Measurements from ENCODE around the gene PPP1R9A.

The PPP1R9A gene

DNA sequence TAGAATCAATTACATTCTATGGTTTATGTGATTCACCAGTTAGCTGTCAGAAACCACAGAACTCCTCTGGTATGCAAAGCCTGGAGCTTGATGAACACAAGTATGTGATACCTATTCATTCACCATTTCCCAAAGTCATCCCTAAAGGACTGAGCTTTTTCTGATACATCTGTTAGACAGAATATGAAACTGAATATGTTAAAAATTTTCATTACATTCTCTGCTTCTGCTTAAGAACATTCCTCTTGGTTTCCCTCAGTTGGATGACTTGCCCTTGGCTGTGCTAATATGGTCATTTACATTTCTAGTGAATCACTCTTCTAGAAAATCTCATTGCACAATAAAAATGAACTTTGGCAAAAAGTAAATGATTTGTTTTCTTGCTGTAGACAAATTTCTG is 427.7 kb downstream of the PPP1R9A start:
- TF ChIP-seq, protein P1, sequence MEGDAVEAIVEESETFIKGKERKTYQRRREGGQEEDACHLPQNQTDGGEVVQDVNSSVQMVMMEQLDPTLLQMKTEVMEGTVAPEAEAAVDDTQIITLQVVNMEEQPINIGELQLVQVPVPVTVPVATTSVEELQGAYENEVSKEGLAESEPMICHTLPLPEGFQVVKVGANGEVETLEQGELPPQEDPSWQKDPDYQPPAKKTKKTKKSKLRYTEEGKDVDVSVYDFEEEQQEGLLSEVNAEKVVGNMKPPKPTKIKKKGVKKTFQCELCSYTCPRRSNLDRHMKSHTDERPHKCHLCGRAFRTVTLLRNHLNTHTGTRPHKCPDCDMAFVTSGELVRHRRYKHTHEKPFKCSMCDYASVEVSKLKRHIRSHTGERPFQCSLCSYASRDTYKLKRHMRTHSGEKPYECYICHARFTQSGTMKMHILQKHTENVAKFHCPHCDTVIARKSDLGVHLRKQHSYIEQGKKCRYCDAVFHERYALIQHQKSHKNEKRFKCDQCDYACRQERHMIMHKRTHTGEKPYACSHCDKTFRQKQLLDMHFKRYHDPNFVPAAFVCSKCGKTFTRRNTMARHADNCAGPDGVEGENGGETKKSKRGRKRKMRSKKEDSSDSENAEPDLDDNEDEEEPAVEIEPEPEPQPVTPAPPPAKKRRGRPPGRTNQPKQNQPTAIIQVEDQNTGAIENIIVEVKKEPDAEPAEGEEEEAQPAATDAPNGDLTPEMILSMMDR (IDR thresholded peaks at IDR 0.05), result no peak

- TF ChIP-seq, protein P1 (IDR thresholded peaks at IDR 0.05), result no peak
These were observed 431.4 kb downstream of the PPP1R9A start for GRCh38 chr7:95338832-95339231.

- TF ChIP-seq, protein P1 (IDR thresholded peaks at IDR 0.05), result no peak
These were observed 433.1 kb downstream of the PPP1R9A start for GRCh38 chr7:95340491-95340890.

DNA sequence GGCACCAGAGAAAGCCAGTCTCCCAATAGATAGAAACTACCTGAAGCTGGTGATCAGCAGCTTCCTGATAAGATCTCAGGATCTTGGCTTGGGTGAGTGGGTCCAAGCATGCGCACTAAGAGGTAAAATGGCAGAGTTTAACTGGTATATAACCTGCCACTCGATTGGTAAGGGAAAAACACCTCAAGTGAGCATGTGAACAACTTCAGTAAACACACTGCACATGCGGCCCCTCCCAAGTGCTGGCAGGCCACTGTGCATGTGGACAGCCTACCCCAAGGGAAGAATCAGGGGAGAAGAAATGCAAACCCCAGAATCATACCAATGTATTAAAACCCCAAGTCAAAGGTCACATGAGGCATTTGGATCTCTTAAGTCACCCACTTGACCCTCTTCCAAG is 434.6 kb downstream of the PPP1R9A start:
- TF ChIP-seq, protein P1 (IDR thresholded peaks at IDR 0.05), result no peak

GRCh38 chr7:95342642-95343307 is 435.4 kb downstream of the PPP1R9A start:
- TF ChIP-seq, protein P1 (IDR thresholded peaks at IDR 0.05), result no peak
